ENCODE results near the gene ZNF224.

DNA sequence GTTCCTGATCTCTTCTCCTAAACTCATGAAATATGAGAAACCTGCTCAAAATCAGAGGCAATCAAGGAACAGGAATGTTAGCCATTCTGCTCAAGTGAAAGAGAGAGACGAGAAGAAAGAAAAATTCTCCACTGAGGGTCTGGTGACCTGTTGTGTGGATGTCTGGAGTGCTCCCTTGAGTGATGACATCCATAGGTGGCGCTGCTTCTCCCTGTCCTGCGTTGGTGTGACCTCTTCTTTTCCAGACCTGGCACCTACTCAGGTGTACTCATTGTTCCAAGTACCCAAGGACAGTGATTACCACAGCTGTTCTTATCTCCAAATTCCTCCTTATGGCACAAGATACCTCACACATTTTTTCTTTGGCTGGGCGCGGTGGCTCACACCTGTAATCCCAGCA is 38.3 kb upstream of the ZNF224 start:
- TF ChIP-seq POLR2AphosphoS5 (IDR thresholded peaks at IDR 0.05; ENCODE audit: low read depth, low read length), result no peak
- TF ChIP-seq SIN3A (IDR thresholded peaks at IDR 0.05; ENCODE audit: borderline replicate concordance, insufficient read depth, low read length), result no peak
- no peak for TF ChIP-seq TAF1 (IDR thresholded peaks at IDR 0.05; ENCODE audit: borderline replicate concordance, insufficient read depth, low read length)
- no peak for TF ChIP-seq FOXP2 (optimal IDR thresholded peaks at IDR 0.05; ENCODE audit: borderline replicate concordance, extremely low read depth, extremely low read length, insufficient read depth)
